ENCODE data around the gene PCBP3. TPM values are rescaled to one million over a fixed set of nuclear protein-coding genes. Genes with fewer than 3 reads are reported as not detected.

PCBP3 gene
- total and polyA plus RNA-seq, 2 donors from 2014 or later: 2.3 to 5.4 TPM

- DNase-seq (peak; percentile 58 to 83 (median 72)), FAIRE-seq (no peak)
- Histone ChIP-seq H3K4me1 (ENCODE audit: control insufficient read depth in 2 of 3, insufficient read depth in 2 of 3, low read depth in 1 of 3, low read length in 3 of 3) (no peaks in the 10 kb centered on the region), H3K27me3 (ENCODE audit: control insufficient read depth, insufficient read depth, low read length) (no peaks in the 10 kb centered on the region), H3K9me3 (ENCODE audit: control insufficient read depth in 2 of 3, insufficient read depth in 1 of 3, low read length in 3 of 3) (no peaks in the 10 kb centered on the region), H3K27ac (ENCODE audit: low read depth in 2 of 2, low read length in 2 of 2) (no peak overlapping the region), H3K4me3 (ENCODE audit: low read length in 3 of 3) (no peak overlapping the region), H3K36me3 (ENCODE audit: control insufficient read depth in 2 of 3, insufficient read depth in 3 of 3, low read length in 3 of 3) (no peaks in the 10 kb centered on the region), H3K9ac (ENCODE audit: low read length in 3 of 3) (no peak overlapping the region)
- TF ChIP-seq, protein P1, sequence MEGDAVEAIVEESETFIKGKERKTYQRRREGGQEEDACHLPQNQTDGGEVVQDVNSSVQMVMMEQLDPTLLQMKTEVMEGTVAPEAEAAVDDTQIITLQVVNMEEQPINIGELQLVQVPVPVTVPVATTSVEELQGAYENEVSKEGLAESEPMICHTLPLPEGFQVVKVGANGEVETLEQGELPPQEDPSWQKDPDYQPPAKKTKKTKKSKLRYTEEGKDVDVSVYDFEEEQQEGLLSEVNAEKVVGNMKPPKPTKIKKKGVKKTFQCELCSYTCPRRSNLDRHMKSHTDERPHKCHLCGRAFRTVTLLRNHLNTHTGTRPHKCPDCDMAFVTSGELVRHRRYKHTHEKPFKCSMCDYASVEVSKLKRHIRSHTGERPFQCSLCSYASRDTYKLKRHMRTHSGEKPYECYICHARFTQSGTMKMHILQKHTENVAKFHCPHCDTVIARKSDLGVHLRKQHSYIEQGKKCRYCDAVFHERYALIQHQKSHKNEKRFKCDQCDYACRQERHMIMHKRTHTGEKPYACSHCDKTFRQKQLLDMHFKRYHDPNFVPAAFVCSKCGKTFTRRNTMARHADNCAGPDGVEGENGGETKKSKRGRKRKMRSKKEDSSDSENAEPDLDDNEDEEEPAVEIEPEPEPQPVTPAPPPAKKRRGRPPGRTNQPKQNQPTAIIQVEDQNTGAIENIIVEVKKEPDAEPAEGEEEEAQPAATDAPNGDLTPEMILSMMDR (IDR thresholded peaks at IDR 0.05; ENCODE audit: borderline replicate concordance, extremely low read depth, insufficient read depth): peak; percentile 92
- intact Hi-C loops (cut with DNase I): no loop called here
Measured at GRCh38 chr21:45596704-45597318, 46.7 kb upstream of the PCBP3 start.

GRCh38 chr21:45598109-45598508 is 45.4 kb upstream of the PCBP3 start:
- Histone ChIP-seq H3K27ac (ENCODE audit: low read depth in 2 of 2, low read length in 2 of 2) (no peak overlapping the region), H3K36me3 (ENCODE audit: control insufficient read depth in 2 of 3, insufficient read depth in 3 of 3, low read length in 3 of 3) (no peaks in the 10 kb centered on the region), H3K9ac (ENCODE audit: low read length in 3 of 3) (no peak overlapping the region), H3K4me3 (ENCODE audit: low read length in 3 of 3) (no peak overlapping the region), H3K27me3 (ENCODE audit: control insufficient read depth, insufficient read depth, low read length) (no peaks in the 10 kb centered on the region), H3K9me3 (ENCODE audit: control insufficient read depth in 2 of 3, insufficient read depth in 1 of 3, low read length in 3 of 3) (peaks cover 0 to 4% (median 0%) of the 10 kb centered on the region in 3 donors), H3K4me1 (ENCODE audit: control insufficient read depth in 2 of 3, insufficient read depth in 2 of 3, low read depth in 1 of 3, low read length in 3 of 3) (no peaks in the 10 kb centered on the region)
- DNase-seq (peak in 2 of 5 donors; percentile 19 to 59), FAIRE-seq (no peak)
- TF ChIP-seq, protein P1 (IDR thresholded peaks at IDR 0.05; ENCODE audit: borderline replicate concordance, extremely low read depth, insufficient read depth): no peak
- intact Hi-C loops (cut with DNase I): no loop called here

DNA sequence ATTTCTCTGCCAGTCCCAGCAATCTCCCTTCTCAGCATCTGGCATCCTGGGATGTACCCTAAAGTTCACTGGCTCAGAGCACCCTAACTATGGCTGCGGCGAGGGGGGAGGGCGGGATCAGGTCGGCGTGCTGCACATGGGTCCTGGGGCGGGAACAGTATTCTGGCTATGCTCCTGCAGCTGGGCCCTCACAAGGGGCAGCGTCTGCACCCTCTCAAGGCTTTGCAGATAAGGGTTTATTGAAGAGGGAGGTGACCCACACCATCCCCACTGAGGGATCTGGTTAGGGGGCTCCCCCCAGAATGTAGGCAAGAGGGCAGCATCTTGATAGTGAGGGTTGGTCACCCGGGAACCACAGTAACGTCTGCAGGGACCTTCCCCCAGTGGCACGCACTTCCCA is 44.9 kb upstream of the PCBP3 start:
- H3K4me3 ChIP-seq (ENCODE audit: low read length in 3 of 3): no peak overlapping the region
- intact Hi-C loops (cut with DNase I): no loop called here
- DNase-seq (peak in 2 of 5 donors; percentile 16 to 53), FAIRE-seq (no peak)
- no peak overlapping the region for H3K9ac ChIP-seq (ENCODE audit: low read length in 3 of 3)
- H3K4me1 ChIP-seq (ENCODE audit: control insufficient read depth in 2 of 3, insufficient read depth in 2 of 3, low read depth in 1 of 3, low read length in 3 of 3): no peaks in the 10 kb centered on the region
- no peaks in the 10 kb centered on the region for H3K36me3 ChIP-seq (ENCODE audit: control insufficient read depth in 2 of 3, insufficient read depth in 3 of 3, low read length in 3 of 3)
- H3K27me3 ChIP-seq (ENCODE audit: control insufficient read depth, insufficient read depth, low read length): no peaks in the 10 kb centered on the region
- peaks cover 0 to 9% (median 0%) of the 10 kb centered on the region in 3 donors for H3K9me3 ChIP-seq (ENCODE audit: control insufficient read depth in 2 of 3, insufficient read depth in 1 of 3, low read length in 3 of 3)
- H3K27ac ChIP-seq (ENCODE audit: low read depth in 2 of 2, low read length in 2 of 2): no peak overlapping the region
- TF ChIP-seq, protein P1 (IDR thresholded peaks at IDR 0.05; ENCODE audit: borderline replicate concordance, extremely low read depth, insufficient read depth): no peak

Data from kidney (tissue), 14 donors.